MM.1S (cell line): Measurements from ENCODE around the gene OPTN.

Experiments
- EZH2 ChIP-seq: fragments of 300-600 bp; sonication (generic); optimal IDR thresholded peaks from 2 replicates; pipeline ENCODE3; 2017; ENCODE audit warnings: low read depth, mild to moderate bottlenecking, antibody characterized with exemption, low read length, mixed read lengths
- EZH2phosphoT487 ChIP-seq: fragments of 300-600 bp; sonication (generic); IDR thresholded peaks from 2 replicates; pipeline ENCODE4 v1.6.1; 2018; ENCODE audit warnings: antibody characterized with exemption, low read length
- TF ChIP-seq, protein P1 (sequence below): fragments of 300-600 bp; sonication (generic); IDR thresholded peaks from 2 replicates; pipeline ENCODE4 v1.5.1; 2016; ENCODE audit warnings: antibody characterized with exemption, low read length, mixed read lengths

DNA sequence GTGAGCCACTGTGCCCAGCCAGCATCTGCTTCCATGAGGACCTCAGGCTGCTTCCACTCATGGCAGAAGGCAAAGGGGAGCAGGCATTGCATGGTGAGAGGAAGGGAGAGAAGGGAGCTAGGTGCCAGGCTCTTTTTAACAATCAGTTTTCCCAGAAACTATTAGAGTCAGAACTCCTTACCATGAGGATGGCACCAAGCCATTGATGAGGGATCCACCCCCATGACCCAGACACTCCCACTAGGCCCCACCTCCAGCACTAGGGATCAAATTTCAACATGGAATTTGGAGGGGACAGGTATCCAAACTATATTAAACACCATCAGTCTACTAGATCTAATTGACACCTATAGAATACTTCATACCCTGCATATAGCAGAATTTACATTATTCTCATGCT lies 47.2 kb downstream of the OPTN start:
- TF ChIP-seq, protein P1, sequence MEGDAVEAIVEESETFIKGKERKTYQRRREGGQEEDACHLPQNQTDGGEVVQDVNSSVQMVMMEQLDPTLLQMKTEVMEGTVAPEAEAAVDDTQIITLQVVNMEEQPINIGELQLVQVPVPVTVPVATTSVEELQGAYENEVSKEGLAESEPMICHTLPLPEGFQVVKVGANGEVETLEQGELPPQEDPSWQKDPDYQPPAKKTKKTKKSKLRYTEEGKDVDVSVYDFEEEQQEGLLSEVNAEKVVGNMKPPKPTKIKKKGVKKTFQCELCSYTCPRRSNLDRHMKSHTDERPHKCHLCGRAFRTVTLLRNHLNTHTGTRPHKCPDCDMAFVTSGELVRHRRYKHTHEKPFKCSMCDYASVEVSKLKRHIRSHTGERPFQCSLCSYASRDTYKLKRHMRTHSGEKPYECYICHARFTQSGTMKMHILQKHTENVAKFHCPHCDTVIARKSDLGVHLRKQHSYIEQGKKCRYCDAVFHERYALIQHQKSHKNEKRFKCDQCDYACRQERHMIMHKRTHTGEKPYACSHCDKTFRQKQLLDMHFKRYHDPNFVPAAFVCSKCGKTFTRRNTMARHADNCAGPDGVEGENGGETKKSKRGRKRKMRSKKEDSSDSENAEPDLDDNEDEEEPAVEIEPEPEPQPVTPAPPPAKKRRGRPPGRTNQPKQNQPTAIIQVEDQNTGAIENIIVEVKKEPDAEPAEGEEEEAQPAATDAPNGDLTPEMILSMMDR: no peak
- no peak for TF ChIP-seq EZH2
- no peak for TF ChIP-seq EZH2phosphoT487
